DLD1 (cell line): ENCODE results near the gene IFNA4.
"Not testable (repeated sequence)": the region's sequence is repeated elsewhere in the genome, so short reads cannot be mapped to it uniquely, and the experiment has no call there.

ENCODE experiments used
- in situ Hi-C: cut with HindIII; loops from 2 replicates; pipeline ENCODE4 v1.10.0; 2017; ENCODE audit warnings: low sequenced_read_pairs

IFNA4 gene

DNA sequence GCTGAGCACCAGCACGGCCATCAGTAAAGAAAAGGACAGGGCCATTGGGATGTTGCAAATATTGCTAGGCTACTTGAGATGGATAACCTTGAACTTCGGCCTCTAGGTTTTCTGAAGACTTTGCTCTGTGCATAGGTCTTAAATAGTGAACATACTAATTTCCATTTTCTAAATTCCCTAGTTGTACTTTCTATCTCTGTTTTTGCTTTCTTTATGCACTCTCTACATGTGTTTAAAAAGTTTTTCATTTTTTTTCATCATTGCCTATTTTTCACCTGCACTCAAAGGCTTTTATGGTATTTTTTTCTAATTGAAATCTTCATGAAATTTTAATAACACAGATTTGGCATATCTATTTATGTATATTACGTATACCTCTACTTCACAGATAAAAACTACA lies at the start of gene IFNA4:
TSS of gene IFNA4 (minus strand) at position 101 of the 400 bp plus-strand sequence. CDS start at position 45, 56 bp downstream.
- in situ Hi-C loops: not testable (repeated sequence)

DNA sequence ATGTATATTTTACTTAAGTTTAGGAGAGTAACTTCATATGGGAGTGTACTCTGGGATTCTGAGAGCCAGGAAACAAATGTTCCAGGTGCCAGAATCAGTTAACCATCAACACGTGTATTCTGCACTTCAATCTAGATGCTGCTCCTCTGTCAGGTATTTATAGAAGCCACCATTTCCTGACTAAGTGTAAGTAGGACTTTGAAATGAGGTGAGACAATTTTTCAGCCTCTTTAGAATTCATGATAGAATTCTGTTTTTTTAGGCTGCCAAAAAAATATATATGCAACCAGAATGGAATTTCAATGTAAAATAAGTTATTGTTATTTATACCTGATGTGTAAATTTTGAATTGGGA lies 49.0 kb upstream of the IFNA4 start:
- in situ Hi-C loops: not testable (repeated sequence)

DNA sequence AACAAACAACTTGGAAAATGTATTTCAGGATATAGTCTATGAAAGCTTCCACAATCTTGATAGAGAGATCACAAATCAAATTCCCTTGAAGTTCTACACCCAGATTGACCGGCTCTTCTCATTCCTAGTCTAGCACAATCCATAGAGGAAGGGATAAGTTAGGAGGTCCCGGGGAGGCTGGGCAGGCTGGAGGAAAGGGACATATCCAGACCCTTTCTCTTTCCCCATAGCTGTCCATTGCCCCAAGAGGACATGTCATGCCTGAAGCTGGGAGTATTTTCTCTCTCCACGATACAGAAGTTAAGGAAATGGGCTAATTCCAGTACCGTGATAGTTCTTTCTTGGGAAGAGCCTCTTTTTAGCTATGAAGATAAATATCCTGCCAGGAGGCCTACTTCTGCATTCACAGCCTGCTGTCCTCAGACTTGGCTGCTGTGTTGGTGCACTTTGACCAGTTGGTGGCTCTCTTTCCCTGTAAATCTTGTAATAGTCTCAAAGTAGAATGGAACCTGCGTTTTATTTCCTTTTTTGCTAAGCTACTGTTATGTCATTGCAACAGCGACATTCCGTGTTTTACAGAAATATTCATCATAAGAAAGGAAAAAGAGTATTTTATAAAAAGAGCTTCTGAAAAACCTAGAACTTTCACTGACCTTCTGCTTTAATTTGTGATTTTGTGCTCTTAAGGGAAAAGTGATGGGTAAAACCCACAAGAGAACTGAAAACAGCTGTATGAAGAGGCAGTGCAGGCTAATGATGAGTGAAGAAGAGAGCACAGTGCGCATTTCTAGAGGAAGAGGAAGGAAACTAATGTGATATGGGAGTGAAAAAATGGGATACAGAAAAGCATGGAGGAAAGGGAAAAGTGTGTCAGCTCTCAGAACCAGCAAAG lies 48.3 kb upstream of the IFNA4 start:
- in situ Hi-C loops: not testable (repeated sequence)

DNA sequence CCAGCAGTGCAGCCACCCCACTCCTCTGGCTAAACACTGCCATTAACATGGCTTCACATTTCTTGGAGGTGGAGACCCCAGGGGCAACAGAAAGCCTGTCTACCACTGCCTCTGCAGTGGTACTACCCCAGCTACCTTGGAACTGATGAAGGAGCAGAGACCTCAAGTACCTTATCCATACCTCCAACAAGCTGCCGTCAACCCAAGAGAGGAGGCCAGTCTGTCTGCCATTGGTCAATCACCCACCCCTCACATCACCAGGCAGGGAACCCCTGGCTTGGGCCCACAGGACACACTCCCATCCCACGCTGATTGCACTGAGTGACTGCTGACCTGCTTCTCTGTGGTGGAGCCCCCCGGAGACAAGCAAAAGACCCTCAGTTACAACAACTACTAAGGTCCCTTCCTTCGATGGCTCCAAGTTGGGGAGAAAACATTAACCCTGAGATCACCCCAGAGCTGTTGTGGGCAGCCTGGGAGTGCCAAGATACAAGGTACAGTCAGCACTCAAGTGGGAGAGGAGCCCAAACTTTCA lies 46.8 kb upstream of the IFNA4 start:
- in situ Hi-C loops: no loop called here

DNA sequence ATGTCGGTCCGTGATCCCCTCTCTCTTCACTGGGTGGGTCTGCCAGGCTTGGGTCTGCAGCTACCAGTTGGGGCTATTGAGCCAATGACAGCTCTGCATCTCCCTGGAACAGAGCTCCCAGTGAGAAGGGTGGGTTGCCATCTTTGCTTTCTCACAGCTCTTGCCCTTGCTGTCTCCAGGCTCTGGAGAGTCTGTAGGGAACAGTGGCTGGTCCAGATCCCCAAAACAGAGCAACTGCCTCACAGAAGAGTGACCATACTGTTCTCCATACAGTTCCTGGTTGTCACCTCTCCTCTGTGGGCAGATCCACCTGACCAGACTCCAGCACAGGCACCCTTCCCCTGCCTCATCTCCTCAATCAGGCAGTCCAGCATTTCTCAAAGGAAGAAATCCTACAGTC lies 45.9 kb upstream of the IFNA4 start:
- in situ Hi-C loops: no loop called here

DNA sequence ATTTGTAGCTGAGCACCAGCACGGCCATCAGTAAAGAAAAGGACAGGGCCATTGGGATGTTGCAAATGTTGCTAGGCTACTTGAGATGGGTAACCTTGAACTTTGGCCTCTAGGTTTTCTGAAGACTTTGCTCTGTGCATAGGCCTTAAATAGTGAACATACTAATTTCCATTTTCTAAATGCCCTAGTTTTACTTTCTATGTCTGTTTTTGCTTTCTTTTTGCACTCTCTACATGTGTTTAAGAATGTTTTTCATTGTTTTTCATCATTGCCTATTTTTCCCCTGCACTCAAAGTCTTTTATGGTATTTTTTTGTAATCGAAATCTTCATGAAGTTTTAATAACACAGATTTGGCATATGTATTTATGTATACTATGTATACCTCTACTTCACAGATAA lies 40.7 kb upstream of the IFNA4 start, which contains the start of gene IFNA17:
TSS of gene IFNA17 (minus strand) at position 101 of the 400 bp plus-strand sequence. CDS start at position 52, 49 bp downstream.
- in situ Hi-C loops: no loop called here

DNA sequence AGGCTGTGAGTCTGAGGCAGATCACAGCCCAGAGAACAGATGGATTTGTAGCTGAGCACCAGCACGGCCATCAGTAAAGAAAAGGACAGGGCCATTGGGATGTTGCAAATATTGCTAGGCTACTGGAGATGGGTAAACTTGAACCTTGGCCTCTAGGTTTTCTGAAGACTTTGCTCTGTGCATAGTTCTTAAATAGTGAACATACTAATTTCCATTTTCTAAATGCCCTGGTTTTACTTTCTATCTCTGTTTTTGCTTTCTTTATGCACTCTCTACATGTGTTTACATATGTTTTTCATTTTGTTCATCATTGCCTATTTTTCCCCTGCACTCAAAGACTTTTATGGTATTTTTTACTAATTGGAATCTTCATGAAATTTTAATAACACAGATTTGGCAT lies 29.8 kb upstream of the IFNA4 start, which contains the start of gene IFNA16:
TSS of gene IFNA16 (minus strand) at position 101 of the 400 bp plus-strand sequence. CDS start at position 95, 6 bp downstream.
- in situ Hi-C loops: not testable (repeated sequence)

DNA sequence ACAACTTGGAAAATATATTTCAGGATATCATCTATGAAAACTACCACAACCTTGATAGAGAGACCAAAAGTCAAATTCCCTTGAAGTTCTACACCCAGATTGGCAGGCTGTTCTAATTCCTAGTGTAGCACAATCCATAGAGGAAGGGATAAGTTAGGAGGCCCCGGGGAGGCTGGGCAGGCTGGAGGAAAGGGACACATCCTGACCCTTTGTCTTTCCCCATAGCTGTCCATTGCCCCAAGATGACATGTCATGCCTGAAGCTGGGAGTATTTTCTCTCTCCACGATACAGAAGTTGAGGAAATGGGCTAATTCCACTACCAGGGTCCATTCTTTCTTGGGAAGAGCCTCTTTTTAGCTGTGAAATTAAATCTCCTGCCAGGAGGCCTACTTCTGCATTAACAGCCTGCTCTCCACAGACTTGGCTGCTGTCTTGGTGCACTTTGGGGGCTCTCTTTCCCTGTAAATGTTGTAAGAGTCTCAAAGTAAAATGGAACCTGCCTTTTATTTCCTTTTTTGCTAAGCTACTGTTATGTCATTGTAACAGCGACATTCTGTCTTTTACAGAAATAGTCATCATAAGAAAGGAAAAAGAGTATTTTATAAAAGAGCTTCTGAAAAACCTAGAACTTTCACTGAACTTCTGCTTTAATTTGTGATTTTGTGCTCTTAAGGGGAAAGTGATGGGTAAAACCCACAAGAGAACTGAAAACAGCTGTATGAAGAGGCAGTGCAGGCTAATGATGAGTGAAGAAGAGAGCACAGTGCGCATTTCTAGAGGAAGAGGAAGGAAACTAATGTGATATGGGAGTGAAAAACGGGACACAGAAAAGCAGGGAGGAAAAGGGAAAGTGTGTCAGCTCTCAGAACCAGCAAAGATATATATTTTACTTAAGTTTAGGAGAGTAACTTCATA lies 26.3 kb upstream of the IFNA4 start:
- in situ Hi-C loops: not testable (repeated sequence)

DNA sequence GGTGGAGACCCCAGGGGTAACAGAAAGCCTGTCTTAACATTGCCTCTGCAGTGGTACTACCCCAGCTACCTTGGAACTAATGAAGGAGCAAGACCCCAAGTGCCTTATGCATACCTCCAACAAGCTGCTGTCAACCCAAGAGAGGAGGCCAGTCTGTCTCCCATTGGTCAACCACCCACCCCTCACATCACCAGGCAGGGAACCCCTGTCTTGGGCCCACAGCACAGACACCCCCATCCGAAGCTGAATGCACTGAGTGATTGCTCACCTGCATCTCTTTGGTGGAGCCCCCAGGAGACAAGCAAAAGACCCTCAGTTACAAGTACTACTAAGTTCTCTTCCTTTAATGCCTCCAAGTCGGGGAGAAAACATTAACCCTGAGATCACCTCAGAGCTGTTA lies 24.8 kb upstream of the IFNA4 start:
- in situ Hi-C loops: not testable (repeated sequence)

DNA sequence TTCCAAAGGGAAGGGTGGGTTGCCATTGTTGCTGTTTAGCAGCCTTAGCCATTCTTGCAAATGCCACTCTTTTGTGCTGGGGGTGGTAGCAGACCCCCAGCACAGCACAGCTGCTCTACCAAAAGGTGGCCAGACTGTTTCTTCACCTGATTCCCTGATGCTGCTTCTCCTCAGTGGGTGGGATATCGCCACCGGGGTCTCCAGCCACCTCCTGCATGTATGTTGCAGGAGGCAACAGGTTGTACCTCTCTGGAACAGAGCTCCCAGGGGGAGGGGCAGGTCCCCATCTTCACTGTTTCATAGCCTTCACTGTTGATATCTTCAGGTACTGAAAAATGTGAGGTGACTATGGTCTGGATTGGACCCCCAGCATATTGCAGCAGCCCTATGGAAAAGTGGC lies 23.4 kb upstream of the IFNA4 start:
- in situ Hi-C loops: not testable (repeated sequence)

DNA sequence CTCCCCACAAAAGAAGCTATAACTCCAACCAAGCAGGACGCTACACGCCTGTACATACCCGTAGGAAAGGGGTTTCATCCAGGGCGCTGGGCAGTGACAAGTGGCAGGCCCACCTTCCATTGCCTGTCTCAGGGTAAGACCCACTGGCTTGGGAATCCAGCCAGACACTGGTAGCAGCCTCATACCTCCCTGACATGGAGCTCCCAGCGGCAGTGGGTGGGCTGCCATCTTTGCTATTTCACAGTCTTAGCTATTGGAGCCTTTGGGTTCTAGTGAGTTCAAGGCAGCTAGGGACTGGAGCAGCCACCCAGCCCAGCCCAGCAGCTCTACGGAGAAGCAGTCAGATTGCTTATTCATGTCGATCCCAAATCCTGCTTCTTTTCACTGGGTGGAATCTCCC lies 22.9 kb upstream of the IFNA4 start:
- in situ Hi-C loops: no loop called here

DNA sequence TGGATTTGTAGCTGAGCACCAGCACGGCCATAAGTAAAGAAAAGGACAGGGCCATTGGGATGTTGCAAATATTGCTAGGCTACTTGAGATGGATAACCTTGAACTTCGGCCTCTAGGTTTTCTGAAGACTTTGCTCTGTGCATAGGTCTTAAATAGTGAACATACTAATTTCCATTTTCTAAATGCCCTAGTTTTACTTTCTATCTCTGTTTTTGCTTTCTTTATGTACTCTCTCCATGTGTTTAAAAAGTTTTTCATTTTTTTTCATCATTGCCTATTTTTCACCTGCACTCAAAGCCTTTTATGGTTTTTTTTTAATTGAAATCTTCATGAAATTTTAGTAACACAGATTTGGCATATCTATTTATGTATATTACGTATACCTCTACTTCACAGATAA lies 19.7 kb upstream of the IFNA4 start, which contains the start of gene IFNA10:
TSS of gene IFNA10 (minus strand) at position 101 of the 400 bp plus-strand sequence. CDS start at position 55, 46 bp downstream.
- in situ Hi-C loops: not testable (repeated sequence)

DNA sequence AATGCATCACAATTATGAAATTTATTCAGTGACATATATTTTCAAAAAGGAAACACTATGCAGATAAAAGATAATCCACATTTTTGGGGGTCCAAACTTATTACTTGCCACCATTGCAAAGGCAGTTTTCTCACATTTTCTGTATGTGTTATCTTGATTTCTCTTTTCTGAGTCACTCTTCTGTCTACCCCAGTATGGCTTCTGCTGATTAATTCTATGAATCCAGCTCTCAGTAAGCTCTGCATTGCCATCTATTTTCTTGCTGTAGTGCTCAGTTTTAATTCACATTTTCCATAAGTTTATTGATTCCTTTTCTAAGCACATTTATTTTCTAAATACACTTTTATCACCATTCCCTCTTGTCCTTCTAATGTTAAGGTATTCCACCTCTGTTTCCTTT lies 17.8 kb upstream of the IFNA4 start:
- in situ Hi-C loops: no loop called here

DNA sequence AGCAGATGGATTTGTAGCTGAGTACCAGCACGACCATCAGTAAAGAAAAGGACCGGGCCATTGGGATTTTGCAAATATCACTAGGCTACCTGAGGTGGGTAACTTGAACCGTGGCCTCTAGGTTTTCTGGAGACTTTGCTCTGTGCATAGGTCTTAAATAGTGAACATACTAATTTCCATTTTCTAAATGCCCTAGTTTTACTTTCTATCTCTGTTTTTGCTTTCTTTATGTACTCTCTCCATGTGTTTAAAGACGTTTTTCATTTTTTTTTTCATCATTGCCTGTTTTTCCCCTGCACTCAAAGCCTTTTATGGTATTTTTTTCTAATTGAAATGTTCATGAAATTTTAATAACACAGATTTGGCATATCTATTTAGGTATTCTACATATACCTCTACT lies 14.7 kb upstream of the IFNA4 start, which contains the start of gene IFNA7:
TSS of gene IFNA7 (minus strand) at position 101 of the 400 bp plus-strand sequence. CDS start at position 61, 40 bp downstream.
- in situ Hi-C loops: not testable (repeated sequence)

DNA sequence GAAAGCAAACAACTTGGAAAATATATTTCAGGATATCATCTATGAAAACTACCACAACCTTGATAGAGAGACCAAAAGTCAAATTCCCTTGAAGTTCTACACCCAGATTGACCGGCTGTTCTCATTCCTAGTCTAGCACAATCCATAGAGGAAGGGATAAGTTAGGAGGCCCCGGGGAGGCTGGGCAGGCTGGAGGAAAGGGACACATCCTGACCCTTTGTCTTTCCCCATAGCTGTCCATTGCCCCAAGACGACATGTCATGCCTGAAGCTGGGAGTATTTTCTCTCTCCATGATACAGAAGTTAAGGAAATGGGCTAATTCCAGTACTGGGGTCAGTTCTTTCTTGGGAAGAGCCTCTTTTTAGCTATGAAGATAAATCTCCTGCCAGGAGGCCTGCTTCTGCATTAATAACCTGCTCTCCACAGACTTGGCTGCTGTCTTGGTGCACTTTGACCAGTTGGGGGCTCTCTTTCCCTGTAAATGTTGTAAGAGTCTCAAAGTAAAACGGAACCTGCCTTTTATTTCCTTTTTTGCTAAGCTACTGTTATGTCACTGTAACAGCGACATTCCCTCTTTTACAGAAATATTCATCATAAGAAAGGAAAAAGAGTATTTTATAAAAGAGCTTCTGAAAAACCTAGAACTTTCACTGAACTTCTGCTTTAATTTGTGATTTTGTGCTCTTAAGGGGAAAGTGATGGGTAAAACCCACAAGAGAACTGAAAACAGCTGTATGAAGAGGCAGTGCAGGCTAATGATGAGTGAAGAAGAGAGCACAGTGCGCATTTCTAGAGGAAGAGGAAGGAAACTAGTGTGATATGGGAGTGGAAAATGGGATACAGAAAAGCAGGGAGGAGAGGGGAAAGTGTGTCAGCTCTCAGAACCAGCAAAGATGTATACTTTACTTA lies 7.7 kb upstream of the IFNA4 start:
- in situ Hi-C loops: not testable (repeated sequence)

DNA sequence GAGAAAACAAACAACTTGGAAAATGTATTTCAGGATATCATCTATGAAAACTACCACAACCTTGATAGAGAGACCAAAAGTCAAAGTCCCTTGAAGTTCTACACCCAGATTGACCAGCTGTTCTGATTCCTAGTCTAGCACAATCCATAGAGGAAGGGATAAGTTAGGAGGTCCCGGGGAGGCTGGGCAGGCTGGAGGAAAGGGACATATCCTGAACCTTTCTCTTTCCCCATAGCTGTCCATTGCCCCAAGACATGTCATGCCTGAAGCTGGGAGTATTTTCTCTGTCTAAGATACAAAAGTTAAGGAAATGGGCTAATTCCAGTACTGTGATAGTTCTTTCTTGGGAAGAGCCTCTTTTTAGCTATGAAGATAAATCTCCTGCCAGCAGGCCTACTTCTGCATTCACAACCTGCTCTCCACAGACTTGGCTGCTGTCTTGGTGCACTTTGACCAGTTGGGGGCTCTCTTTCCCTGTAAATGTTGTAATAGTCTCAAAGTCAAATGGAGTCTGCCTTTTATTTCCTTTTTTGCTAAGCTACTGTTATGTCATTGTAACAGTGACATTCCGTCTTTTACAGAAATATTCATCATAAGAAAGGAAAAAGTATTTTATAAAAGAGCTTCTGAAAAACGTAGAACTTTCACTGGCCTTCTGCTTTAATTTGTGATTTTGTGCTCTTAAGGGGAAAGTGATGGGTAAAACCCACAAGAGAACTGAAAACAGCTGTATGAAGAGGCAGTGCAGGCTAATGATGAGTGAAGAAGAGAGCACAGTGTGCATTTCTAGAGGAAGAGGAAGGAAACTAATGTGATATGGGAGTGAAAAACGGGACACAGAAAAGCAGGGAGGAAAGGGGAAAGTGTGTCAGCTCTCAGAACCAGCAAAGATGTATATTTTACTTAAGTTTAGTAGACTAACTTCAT lies 4.3 kb downstream of the IFNA4 start:
- in situ Hi-C loops: not testable (repeated sequence)

DNA sequence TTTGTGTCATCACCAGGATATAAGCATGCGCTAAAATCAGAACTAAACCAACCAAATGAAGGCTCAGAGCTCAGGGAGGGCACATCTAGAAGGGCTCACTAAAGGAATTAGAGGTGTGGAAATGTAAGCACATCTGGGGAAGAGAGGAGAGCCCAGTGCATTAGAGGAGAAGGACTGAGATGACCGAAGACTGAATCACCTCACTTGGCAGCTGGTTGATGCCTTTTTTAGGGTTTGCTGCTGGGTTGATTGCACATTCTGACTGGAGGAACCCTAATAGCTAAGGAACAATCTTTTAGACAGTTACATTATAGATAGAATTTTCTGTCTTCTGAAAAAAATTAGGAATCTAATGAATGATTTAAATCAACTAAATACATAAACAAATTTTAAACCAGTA lies 12.7 kb downstream of the IFNA4 start:
- in situ Hi-C loops: no loop called here

DNA sequence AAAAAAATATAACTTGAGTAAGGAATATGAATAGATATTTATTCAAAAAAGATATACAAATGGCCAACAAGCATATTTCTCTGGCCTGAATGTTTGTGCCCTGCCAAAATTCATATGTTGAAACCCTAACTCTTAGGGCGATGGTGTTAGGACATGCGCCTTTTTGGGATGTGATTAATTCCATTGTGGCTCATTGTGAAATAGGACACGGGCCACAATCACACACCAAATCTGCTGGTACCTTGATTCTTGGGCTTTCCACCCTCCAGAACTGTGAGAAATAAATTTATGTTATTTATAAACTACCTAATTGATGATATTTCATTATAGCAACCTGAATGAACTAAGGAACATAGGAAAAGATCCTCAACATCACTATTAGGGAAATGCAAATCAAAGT lies 15.2 kb downstream of the IFNA4 start:
- in situ Hi-C loops: no loop called here

DNA sequence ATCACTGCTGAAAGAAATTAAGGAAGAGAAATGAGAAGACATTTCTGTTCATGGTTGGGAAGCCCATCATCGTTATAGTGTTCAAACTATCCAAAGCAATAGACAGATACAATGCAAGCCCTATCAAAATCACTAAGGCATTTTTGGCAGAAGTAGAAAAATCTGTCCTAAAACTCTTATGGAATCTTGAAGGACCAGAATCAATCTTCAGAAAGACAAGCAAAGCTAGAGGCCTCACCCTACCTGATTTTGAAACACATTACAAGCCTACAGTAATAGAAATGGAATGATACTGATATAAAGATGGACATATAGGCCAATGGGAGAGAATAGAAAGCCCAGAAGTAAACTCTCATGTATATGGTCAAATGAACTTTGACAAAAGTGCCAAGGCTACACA lies 16.0 kb downstream of the IFNA4 start:
- in situ Hi-C loops: no loop called here
